IMR-90 (cell line): ENCODE results near the gene ZNF813.

Experiments
- CEBPB ChIP-seq: IDR thresholded peaks from 2 replicates; pipeline ENCODE4 v1.6.1; 2012; ENCODE audit warnings: low read depth, low read length, improper control_type of control experiment
- CTCF ChIP-seq: conservative IDR thresholded peaks from 2 replicates; pipeline ENCODE4 v1.5.1; 2012; ENCODE audit warnings: mild to moderate bottlenecking, low read depth, low read length, improper control_type of control experiment
- MAFK ChIP-seq: IDR thresholded peaks from 2 replicates; pipeline ENCODE4 v1.6.1; 2012; ENCODE audit warnings: low read depth, low read length, improper control_type of control experiment
- POLR2A ChIP-seq: IDR thresholded peaks from 2 replicates; pipeline ENCODE4 v1.6.1; 2012; ENCODE audit warnings: mild to moderate bottlenecking, low read depth, low read length
- RCOR1 ChIP-seq: IDR thresholded peaks from 2 replicates; pipeline ENCODE4 v1.6.1; 2012; ENCODE audit warnings: mild to moderate bottlenecking, low read length, improper control_type of control experiment; ENCODE audit not compliant: insufficient replicate concordance
- SMC3 ChIP-seq: fragments of 150-350 bp; IDR thresholded peaks from 2 replicates; pipeline ENCODE4 v1.6.1; 2016; ENCODE audit warnings: low read depth, mild to moderate bottlenecking, antibody characterized with exemption, low read length, moderate library complexity
- USF2 ChIP-seq: fragments of 150-350 bp; IDR thresholded peaks from 2 replicates; pipeline ENCODE4 v1.6.1; 2017; ENCODE audit warnings: mild to moderate bottlenecking, antibody characterized with exemption, low read length, low read depth

GRCh38 chr19:53525922-53526321 is 58.4 kb downstream of the ZNF813 start:
- TF ChIP-seq CTCF (no peak), SMC3 (no peak), POLR2A (no peak), USF2 (no peak), CEBPB (no peak), RCOR1 (no peak), MAFK (no peak)
